Testis (tissue), 3 donors: ENCODE results near the gene PACSIN2. TPM values are rescaled to one million over a fixed set of nuclear protein-coding genes. Genes with fewer than 3 reads are reported as not detected.

Experiments used
- DNase-seq: peaks from one replicate; pipeline ENCODE4 v3.0.0-alpha.2; 2019
- H3K27ac ChIP-seq, 2 donors: fragments of 200-600 bp; sonication (generic); one replicate each; pipeline ENCODE4 v1.5.1; 2019
- H3K27me3 ChIP-seq: fragments of 200-600 bp; sonication (generic); one replicate; pipeline ENCODE4 v1.5.1; 2019
- H3K36me3 ChIP-seq: fragments of 200-600 bp; sonication (generic); one replicate; pipeline ENCODE4 v1.5.1; 2017; ENCODE audit warnings: low read depth; ENCODE audit errors: missing control alignments
- H3K4me1 ChIP-seq: fragments of 200-600 bp; sonication (generic); one replicate; pipeline ENCODE4 v1.5.1; 2019
- H3K4me3 ChIP-seq, 2 donors: fragments of 200-600 bp; sonication (generic); one replicate each; pipeline ENCODE4 v1.5.1; 2017 to 2019
- H3K9me3 ChIP-seq: fragments of 200-600 bp; sonication (generic); one replicate; pipeline ENCODE4 v1.5.1; 2017
- CTCF ChIP-seq, 3 experiments: fragments of 450-650 bp in 2 of 3; fragments of 200-600 bp in 1 of 3; sonication (generic) in 1 of 3; IDR thresholded peaks; one replicate each; pipeline ENCODE4 v1.5.1; 2016 to 2019; ENCODE audit warnings: antibody characterized with exemption in 3 of 3, mild to moderate bottlenecking in 2 of 3, moderate library complexity in 1 of 3
- POLR2A ChIP-seq: fragments of 450-650 bp; IDR thresholded peaks from one replicate; pipeline ENCODE4 v1.6.1; 2017; ENCODE audit warnings: antibody characterized with exemption, mild to moderate bottlenecking, moderate library complexity
- WGBS, 2 donors: methylation state at CpG; one replicate each; pipeline ENCODE4 v1.1.5; 2018; 5-methylcytosine and 5-hydroxymethylcytosine counted together
- intact Hi-C: fragments of 100-400 bp; cut with DNase I; formaldehyde crosslinking; loops from one replicate; pipeline ENCODE4 v1.15.1; 2023; ENCODE audit warnings: low total_unique reads
- polyA plus RNA-seq: library from polyadenylated mRNA; stranded (reverse); fragments of 350-450 nt; fragmentation: Illumina TruSeq; extraction: RNeasy Lipid Tissue Mini Kit (QIAGEN cat#74804); gene quantifications from one replicate; pipeline ENCODE4 v1.2.3, GENCODE V29; 2014; ENCODE audit warnings: low read depth, low replicate concordance; ENCODE audit not compliant: insufficient read depth
- total RNA-seq, 2 donors: library from RNA; depleted of rRNA; stranded (reverse); fragments of >200 nt; gene quantifications; one replicate each; pipeline ENCODE4 v1.2.3, GENCODE V29; 2016

PACSIN2 gene
- total and polyA plus RNA-seq, 3 donors from 2014 or later = 43.5 to 45.6 (median 43.6) TPM

DNA sequence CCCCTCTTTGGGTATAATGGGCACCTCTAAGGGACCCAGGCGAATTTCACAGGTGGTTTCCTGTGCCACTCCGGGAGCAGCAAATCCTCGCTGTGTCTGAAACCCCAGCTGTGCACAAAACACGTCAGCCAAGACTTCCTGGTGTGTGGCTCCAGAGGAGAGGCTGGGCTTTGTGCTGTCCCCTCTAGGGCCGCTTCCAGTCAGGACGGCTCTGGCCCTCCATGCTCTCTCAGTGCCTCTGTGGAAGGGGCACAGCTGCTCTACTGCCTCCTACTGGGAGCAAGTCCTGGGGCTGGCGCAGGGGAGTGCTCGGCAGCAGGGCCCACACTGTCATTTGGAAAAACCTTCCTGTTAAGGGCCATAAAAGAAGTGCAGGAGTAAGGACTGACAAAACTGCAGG lies 134.1 kb downstream of the PACSIN2 start:
- intact Hi-C loops = no loop called here
- Histone ChIP-seq H3K27ac (no peak overlapping the region), H3K27me3 (no peaks in the 10 kb centered on the region), H3K9me3 (no peaks in the 10 kb centered on the region), H3K4me1 (no peaks in the 10 kb centered on the region), H3K36me3 (no peaks in the 10 kb centered on the region), H3K4me3 (no peak overlapping the region)
- DNase-seq = no peak
- WGBS, 2 donors = 89 to 92% methylated on average over 7 to 8 of the region's 8 CpGs
- TF ChIP-seq POLR2A = no peak
- TF ChIP-seq CTCF (IDR thresholded peaks at IDR 0.05) = no peak

- H3K27ac ChIP-seq = no peak overlapping the region
- H3K4me1 ChIP-seq = no peaks in the 10 kb centered on the region
- intact Hi-C loops = no loop called here
- H3K27me3 ChIP-seq = no peaks in the 10 kb centered on the region
- no peaks in the 10 kb centered on the region for H3K36me3 ChIP-seq
- 89 to 92% methylated on average over 8 to 14 of the region's 14 CpGs for WGBS, 2 donors
- TF ChIP-seq POLR2A (no peak), CTCF (IDR thresholded peaks at IDR 0.05) (no peak)
- H3K4me3 ChIP-seq = no peak overlapping the region
- no peak for DNase-seq
- H3K9me3 ChIP-seq = no peaks in the 10 kb centered on the region
Observed at GRCh38 chr22:42879371-42880021, 135.5 kb downstream of the PACSIN2 start.

- intact Hi-C loops = no loop called here
- TF ChIP-seq CTCF (IDR thresholded peaks at IDR 0.05) (no peak), POLR2A (no peak)
- no peaks in the 10 kb centered on the region for H3K4me1 ChIP-seq
- DNase-seq = no peak
- no peak overlapping the region for H3K4me3 ChIP-seq
- H3K27ac ChIP-seq = no peak overlapping the region
- 92 to 96% methylated on average over 10 to 22 of the region's 22 CpGs for WGBS, 2 donors
- H3K27me3 ChIP-seq = no peaks in the 10 kb centered on the region
- H3K9me3 ChIP-seq = no peaks in the 10 kb centered on the region
- H3K36me3 ChIP-seq = no peaks in the 10 kb centered on the region
Observed at GRCh38 chr22:42878561-42879305, 136.2 kb downstream of the PACSIN2 start.

DNA sequence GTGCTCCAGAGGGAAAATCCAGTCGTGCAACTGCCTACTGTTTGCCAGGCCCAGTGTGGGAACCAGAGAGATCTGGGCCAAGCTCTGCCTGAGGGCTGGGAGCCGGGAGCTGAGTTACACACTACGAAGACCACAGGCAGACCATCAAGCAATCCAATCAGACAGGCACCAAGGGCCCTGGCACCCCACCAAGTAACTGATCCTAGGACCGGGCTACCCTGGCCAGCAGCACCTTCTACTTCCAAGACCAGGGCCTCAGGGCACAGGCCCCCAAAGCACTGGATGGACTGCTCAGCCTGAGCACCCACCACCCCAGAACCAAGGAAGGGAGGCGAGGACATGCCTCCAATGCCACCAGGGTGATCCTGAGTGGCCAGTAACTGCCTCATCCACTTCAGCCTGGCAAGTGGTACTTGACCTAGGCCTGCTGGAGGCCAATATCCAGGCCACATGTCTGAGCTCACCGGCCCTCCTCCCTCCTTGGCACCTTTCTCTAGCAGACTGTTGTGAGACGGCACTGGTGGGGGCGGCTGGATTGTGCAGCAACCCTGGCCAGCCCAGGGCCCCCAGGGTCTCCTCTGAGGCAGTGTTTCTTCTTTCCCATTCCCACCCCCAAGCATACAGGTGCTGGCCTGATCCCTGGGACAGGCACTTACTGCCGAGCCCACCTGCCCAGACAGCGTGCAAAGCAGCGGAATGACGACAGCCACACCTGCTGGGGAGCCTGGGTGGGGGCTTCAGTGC lies 137.2 kb downstream of the PACSIN2 start:
- intact Hi-C loops = no loop called here
- no peaks in the 10 kb centered on the region for H3K36me3 ChIP-seq
- H3K4me3 ChIP-seq = no peak overlapping the region
- H3K4me1 ChIP-seq = no peaks in the 10 kb centered on the region
- 83 to 91% methylated on average over 8 to 12 of the region's 12 CpGs for WGBS, 2 donors
- H3K27me3 ChIP-seq = no peaks in the 10 kb centered on the region
- H3K27ac ChIP-seq = no peak overlapping the region
- no peak for DNase-seq
- H3K9me3 ChIP-seq = no peaks in the 10 kb centered on the region
- TF ChIP-seq POLR2A = no peak
- no peak for TF ChIP-seq CTCF (IDR thresholded peaks at IDR 0.05)
